ENCODE data around the gene FBXO2.

- TF ChIP-seq CTCF (IDR thresholded peaks at IDR 0.05; ENCODE audit: borderline replicate concordance, extremely low read depth, low read length, poor library complexity, severe bottlenecking) (no peak), EZH2 (IDR thresholded peaks at IDR 0.05; ENCODE audit: borderline replicate concordance, low read depth, low read length, severe bottlenecking) (no peak)
Measured at GRCh38 chr1:11670747-11671146, 16.5 kb upstream of the FBXO2 start.
